OCI-LY1 (cell line): ENCODE results near the gene DCT.

Experiments used
- CTCF ChIP-seq: fragments of 200-600 bp; sonication (generic), shearing (Covaris generic); IDR thresholded peaks from 2 replicates; pipeline ENCODE4 v1.5.1; 2017; ENCODE audit warnings: mild to moderate bottlenecking, antibody characterized with exemption, low read length, moderate library complexity, mixed read lengths
- EZH2 ChIP-seq: fragments of 200-600 bp; sonication (generic), shearing (Covaris generic); IDR thresholded peaks from 2 replicates; pipeline ENCODE4 v1.8.0; 2017; ENCODE audit warnings: borderline replicate concordance, mixed run types, mild to moderate bottlenecking, antibody characterized with exemption, low read length, moderate library complexity, mixed read lengths

GRCh38 chr13:94505730-94506129 lies 26.2 kb upstream of the DCT start:
- TF ChIP-seq CTCF (no peak), EZH2 (no peak)
